WERI-Rb-1 (cell line): Measurements from ENCODE around the gene LYPD4.

Source experiments
- DNase-seq: peaks from one replicate; pipeline ENCODE4 v3.0.0-alpha.2; 2020
- H3K27ac ChIP-seq: fragments of 250-450 bp; sonication (Bioruptor Pico); 2 replicates; pipeline ENCODE4 v1.5.1; 2020; ENCODE audit warnings: mild to moderate bottlenecking, moderate library complexity
- H3K27me3 ChIP-seq: fragments of 250-450 bp; sonication (Bioruptor Pico); 2 replicates; pipeline ENCODE4 v1.5.1; 2021; ENCODE audit warnings: mild to moderate bottlenecking, low read depth, moderate library complexity; ENCODE audit not compliant: insufficient read depth, severe bottlenecking
- H3K36me3 ChIP-seq: fragments of 250-450 bp; sonication (Bioruptor Pico); 2 replicates; pipeline ENCODE4 v1.5.1; 2020; ENCODE audit warnings: mild to moderate bottlenecking, moderate library complexity
- H3K4me3 ChIP-seq: 2 replicates; pipeline ENCODE4 v1.5.1; 2011; ENCODE audit warnings: low read depth, mild to moderate bottlenecking, control low read depth, low read length
- H3K9me3 ChIP-seq: fragments of 250-450 bp; sonication (Bioruptor Pico); 2 replicates; pipeline ENCODE4 v1.5.1; 2021; ENCODE audit warnings: mild to moderate bottlenecking, moderate library complexity; ENCODE audit not compliant: severe bottlenecking
- CTCF ChIP-seq: IDR thresholded peaks from 2 replicates; pipeline ENCODE4 v1.5.1; 2011; ENCODE audit warnings: low read depth, mild to moderate bottlenecking, control low read depth, inconsistent platforms, low read length

LYPD4 gene

DNA sequence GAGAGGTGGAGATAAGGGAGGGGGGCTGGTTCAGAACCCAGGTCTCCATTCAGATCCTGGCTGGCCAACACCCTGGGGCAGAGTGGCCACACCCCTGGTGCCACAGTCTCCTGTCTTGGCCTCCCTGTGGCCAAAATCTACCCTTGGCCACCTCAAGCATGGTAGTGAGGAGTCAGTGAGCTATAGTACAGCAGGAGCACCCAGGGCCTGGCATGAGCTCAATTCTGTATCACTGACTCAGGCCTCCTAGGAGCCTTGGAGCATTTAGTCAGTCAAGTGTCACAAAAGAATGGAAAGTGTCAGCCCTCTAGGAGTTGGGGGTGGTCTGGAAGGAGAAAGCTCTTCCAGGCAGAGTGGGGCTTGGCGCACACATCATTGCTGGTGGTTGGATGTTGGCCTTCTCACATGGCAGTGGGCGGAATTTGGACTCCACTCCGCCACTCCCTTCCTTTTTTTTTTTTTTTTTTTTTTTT lies 26.0 kb upstream of the LYPD4 start:
- H3K27me3 ChIP-seq: no peaks in the 10 kb centered on the region
- H3K27ac ChIP-seq: no peak overlapping the region
- no peak for DNase-seq
- peaks cover 72% of the 10 kb centered on the region for H3K36me3 ChIP-seq
- H3K4me3 ChIP-seq: no peak overlapping the region
- TF ChIP-seq CTCF: no peak
- H3K9me3 ChIP-seq: no peaks in the 10 kb centered on the region

DNA sequence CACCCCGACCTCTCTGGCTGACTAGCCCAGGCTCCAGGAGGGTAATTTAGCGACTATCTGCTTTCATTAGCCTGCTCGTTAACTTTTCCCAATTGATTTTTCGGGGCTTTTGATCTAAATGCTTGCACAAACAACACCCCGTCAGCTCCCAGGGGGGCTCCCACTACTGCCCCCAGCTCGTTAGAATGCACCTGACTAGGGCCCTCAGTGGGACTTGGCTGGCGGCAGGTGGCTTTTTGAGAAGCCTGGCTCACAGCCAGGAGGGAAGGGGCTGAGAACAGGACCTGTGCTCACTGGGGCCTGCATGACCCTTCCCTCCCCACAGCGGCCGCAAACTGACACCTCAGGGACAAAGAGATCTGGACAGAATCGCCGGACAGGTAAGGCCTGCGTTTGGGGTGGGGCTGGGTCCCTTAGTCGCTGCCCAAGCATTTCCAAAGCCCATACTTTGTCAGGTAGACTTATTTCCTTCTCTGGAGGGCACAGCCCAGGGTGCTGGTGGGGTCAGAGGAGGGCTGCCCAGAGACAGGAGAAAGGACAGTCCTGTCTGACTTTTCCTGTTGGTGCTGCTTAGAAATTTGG lies 25.0 kb upstream of the LYPD4 start:
- no peak for TF ChIP-seq CTCF
- no peak for DNase-seq
- no peak overlapping the region for H3K27ac ChIP-seq
- H3K4me3 ChIP-seq: no peak overlapping the region
- no peaks in the 10 kb centered on the region for H3K27me3 ChIP-seq
- H3K9me3 ChIP-seq: no peaks in the 10 kb centered on the region
- H3K36me3 ChIP-seq: peaks cover 82% of the 10 kb centered on the region

DNA sequence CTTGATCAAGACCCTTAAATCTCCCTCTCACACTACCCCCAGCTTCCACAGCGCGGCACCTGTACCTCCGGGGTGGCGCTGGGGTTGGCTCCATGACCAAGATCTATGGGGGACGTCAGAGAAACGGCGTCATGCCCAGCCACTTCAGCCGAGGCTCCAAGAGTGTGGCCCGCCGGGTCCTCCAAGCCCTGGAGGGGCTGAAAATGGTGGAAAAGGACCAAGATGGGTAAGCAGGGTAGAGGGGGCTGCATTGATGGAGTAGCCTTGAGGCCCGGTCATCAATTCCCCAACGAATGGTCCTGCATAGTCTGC lies 24.5 kb upstream of the LYPD4 start:
- Histone ChIP-seq H3K27ac (no peak overlapping the region), H3K4me3 (no peak overlapping the region)
- no peak for TF ChIP-seq CTCF

GRCh38 chr19:41868120-41868988 lies 23.9 kb upstream of the LYPD4 start:
- Histone ChIP-seq H3K36me3 (peaks cover 93% of the 10 kb centered on the region), H3K27me3 (no peaks in the 10 kb centered on the region), H3K4me3 (no peak overlapping the region), H3K27ac (no peak overlapping the region), H3K9me3 (no peaks in the 10 kb centered on the region)
- no peak for TF ChIP-seq CTCF
- no peak for DNase-seq

More for the DNA sequence above, 24.5 kb upstream of the LYPD4 start:
- Histone ChIP-seq H3K27me3 (no peaks in the 10 kb centered on the region), H3K36me3 (peaks cover 87% of the 10 kb centered on the region), H3K9me3 (no peaks in the 10 kb centered on the region)
- DNase-seq: no peak

- Histone ChIP-seq H3K27me3 (no peaks in the 10 kb centered on the region), H3K36me3 (peaks cover 96% of the 10 kb centered on the region), H3K27ac (no peak overlapping the region), H3K4me3 (no peak overlapping the region), H3K9me3 (no peaks in the 10 kb centered on the region)
- no peak for DNase-seq
- TF ChIP-seq CTCF: no peak
Measured at GRCh38 chr19:41866284-41866683, 21.8 kb upstream of the LYPD4 start.
